Measurements from ENCODE around the gene PCDHB6.

DNA sequence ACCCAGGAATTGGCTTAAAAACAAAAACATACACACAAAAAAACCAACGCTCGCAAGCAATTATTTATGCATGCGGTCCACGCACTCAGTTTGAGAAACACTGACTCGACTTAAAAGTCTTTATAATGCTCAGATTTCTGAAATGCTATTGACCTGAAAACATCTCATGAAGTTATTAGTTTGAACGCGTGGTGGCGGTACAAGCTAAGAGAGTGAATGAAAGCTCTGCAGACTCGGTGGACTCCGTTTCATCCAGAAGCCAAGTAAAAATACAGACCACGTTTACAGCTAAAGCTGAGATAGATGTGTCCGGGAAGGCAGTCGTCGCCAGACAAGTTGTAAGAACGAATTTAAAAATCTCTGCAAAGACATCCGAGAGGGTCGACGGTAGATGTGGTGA lies at the start of gene PCDHB6:
- TF ChIP-seq, protein P1, sequence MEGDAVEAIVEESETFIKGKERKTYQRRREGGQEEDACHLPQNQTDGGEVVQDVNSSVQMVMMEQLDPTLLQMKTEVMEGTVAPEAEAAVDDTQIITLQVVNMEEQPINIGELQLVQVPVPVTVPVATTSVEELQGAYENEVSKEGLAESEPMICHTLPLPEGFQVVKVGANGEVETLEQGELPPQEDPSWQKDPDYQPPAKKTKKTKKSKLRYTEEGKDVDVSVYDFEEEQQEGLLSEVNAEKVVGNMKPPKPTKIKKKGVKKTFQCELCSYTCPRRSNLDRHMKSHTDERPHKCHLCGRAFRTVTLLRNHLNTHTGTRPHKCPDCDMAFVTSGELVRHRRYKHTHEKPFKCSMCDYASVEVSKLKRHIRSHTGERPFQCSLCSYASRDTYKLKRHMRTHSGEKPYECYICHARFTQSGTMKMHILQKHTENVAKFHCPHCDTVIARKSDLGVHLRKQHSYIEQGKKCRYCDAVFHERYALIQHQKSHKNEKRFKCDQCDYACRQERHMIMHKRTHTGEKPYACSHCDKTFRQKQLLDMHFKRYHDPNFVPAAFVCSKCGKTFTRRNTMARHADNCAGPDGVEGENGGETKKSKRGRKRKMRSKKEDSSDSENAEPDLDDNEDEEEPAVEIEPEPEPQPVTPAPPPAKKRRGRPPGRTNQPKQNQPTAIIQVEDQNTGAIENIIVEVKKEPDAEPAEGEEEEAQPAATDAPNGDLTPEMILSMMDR (IDR thresholded peaks at IDR 0.05; ENCODE audit: low read length): no peak
- TF ChIP-seq EZH2 (IDR thresholded peaks at IDR 0.05; ENCODE audit: borderline replicate concordance, low read length): no peak

Measured in OCI-LY1 (cell line).